Mucosa of stomach (tissue), 1 donor: Measurements from ENCODE around the gene NAPA.
A peak's percentile ranks its signal among the peaks of the same experiment; 100 is the strongest.
"Not testable (repeated sequence)": the region's sequence is repeated elsewhere in the genome, so short reads cannot be mapped to it uniquely, and the experiment has no call there.

Experiments used
- H3K27me3 ChIP-seq: one replicate; pipeline ENCODE4 v1.7.0; 2013; ENCODE audit warnings: mild to moderate bottlenecking, low read length; ENCODE audit not compliant: control insufficient read depth, insufficient read depth
- H3K36me3 ChIP-seq: one replicate; pipeline ENCODE4 v1.7.0; 2013; ENCODE audit warnings: low read length; ENCODE audit not compliant: control insufficient read depth, insufficient read depth
- H3K4me1 ChIP-seq: one replicate; pipeline ENCODE4 v1.7.0; 2013; ENCODE audit warnings: mild to moderate bottlenecking, low read length; ENCODE audit not compliant: control insufficient read depth, insufficient read depth
- H3K4me3 ChIP-seq: one replicate; pipeline ENCODE4 v1.7.0; 2013; ENCODE audit warnings: low read length
- H3K9ac ChIP-seq: one replicate; pipeline ENCODE4 v1.7.0; 2013; ENCODE audit warnings: mild to moderate bottlenecking, low read length, moderate library complexity
- H3K9me3 ChIP-seq: one replicate; pipeline ENCODE4 v1.7.0; 2013; ENCODE audit warnings: mild to moderate bottlenecking, low read length, moderate library complexity; ENCODE audit not compliant: control insufficient read depth
- donor health status: Pancreatic carcinoma.

Gene NAPA

GRCh38 chr19:47487551-47488515 is 27.0 kb downstream of the NAPA start:
- no peaks in the 10 kb centered on the region for H3K9me3 ChIP-seq
- peaks cover 20% of the 10 kb centered on the region for H3K36me3 ChIP-seq
- no peak overlapping the region for H3K9ac ChIP-seq
- peaks cover 10% of the 10 kb centered on the region for H3K4me1 ChIP-seq
- no peak overlapping the region for H3K4me3 ChIP-seq
- no peaks in the 10 kb centered on the region for H3K27me3 ChIP-seq

- Histone ChIP-seq H3K9me3 (no peaks in the 10 kb centered on the region), H3K9ac (no peak overlapping the region), H3K36me3 (peaks cover 17% of the 10 kb centered on the region), H3K4me3 (no peak overlapping the region), H3K27me3 (no peaks in the 10 kb centered on the region), H3K4me1 (peaks cover 10% of the 10 kb centered on the region)
Measured at GRCh38 chr19:47486900-47487299, 28.0 kb downstream of the NAPA start.

- H3K4me3 ChIP-seq, H3K9me3 ChIP-seq, H3K9ac ChIP-seq, H3K4me1 ChIP-seq, H3K27me3 ChIP-seq: not testable (repeated sequence)
- peaks cover 11% of the 10 kb centered on the region for H3K36me3 ChIP-seq
Measured at GRCh38 chr19:47486220-47486619, 28.6 kb downstream of the NAPA start.

- H3K36me3 ChIP-seq: peaks cover 8% of the 10 kb centered on the region
- no peak overlapping the region for H3K9ac ChIP-seq
- peaks cover 10% of the 10 kb centered on the region for H3K4me1 ChIP-seq
- H3K4me3 ChIP-seq: no peak overlapping the region
- H3K9me3 ChIP-seq: no peaks in the 10 kb centered on the region
- H3K27me3 ChIP-seq: no peaks in the 10 kb centered on the region
Measured at GRCh38 chr19:47485210-47485609, 29.7 kb downstream of the NAPA start.

- Histone ChIP-seq H3K4me1 (peaks cover 10% of the 10 kb centered on the region), H3K9me3 (no peaks in the 10 kb centered on the region), H3K36me3 (no peaks in the 10 kb centered on the region), H3K27me3 (no peaks in the 10 kb centered on the region), H3K4me3 (peak within 1 kb of the TSS; percentile 83), H3K9ac (peak within 1 kb of the TSS; percentile 90)
Measured at GRCh38 chr19:47483800-47484690, 30.8 kb downstream of the NAPA start, which contains the start of gene KPTN. TSS of gene KPTN (minus strand) at chr19:47484219. CDS start at chr19:47484160, 59 bp downstream.

GRCh38 chr19:47483200-47483599 is 31.7 kb downstream of the NAPA start:
- H3K9me3 ChIP-seq: no peaks in the 10 kb centered on the region

GRCh38 chr19:47481460-47482052 is 33.3 kb downstream of the NAPA start:
- no peak overlapping the region for H3K4me3 ChIP-seq
- H3K36me3 ChIP-seq: no peaks in the 10 kb centered on the region
- no peaks in the 10 kb centered on the region for H3K9me3 ChIP-seq
- H3K9ac ChIP-seq: no peak overlapping the region
- peaks cover 10% of the 10 kb centered on the region for H3K4me1 ChIP-seq
- H3K27me3 ChIP-seq: no peaks in the 10 kb centered on the region

More at GRCh38 chr19:47483200-47483599, 31.7 kb downstream of the NAPA start:
- Histone ChIP-seq H3K36me3 (no peaks in the 10 kb centered on the region), H3K4me3 (peak overlapping the region; percentile 83), H3K9ac (no peak overlapping the region), H3K4me1 (peaks cover 10% of the 10 kb centered on the region), H3K27me3 (no peaks in the 10 kb centered on the region)

- Histone ChIP-seq H3K36me3 (no peaks in the 10 kb centered on the region), H3K9me3 (no peaks in the 10 kb centered on the region), H3K9ac (no peak overlapping the region), H3K4me1 (peaks cover 10% of the 10 kb centered on the region), H3K4me3 (no peak overlapping the region), H3K27me3 (no peaks in the 10 kb centered on the region)
Measured at GRCh38 chr19:47480658-47481057, 34.2 kb downstream of the NAPA start.

GRCh38 chr19:47479701-47480503 is 35.0 kb downstream of the NAPA start:
- H3K4me3 ChIP-seq: no peak overlapping the region
- H3K9me3 ChIP-seq: no peaks in the 10 kb centered on the region
- no peak overlapping the region for H3K9ac ChIP-seq
- peaks cover 8% of the 10 kb centered on the region for H3K4me1 ChIP-seq
- H3K27me3 ChIP-seq: no peaks in the 10 kb centered on the region
- H3K36me3 ChIP-seq: no peaks in the 10 kb centered on the region

GRCh38 chr19:47476438-47476972 is 38.4 kb downstream of the NAPA start:
- H3K36me3 ChIP-seq: no peaks in the 10 kb centered on the region
- H3K9me3 ChIP-seq: no peaks in the 10 kb centered on the region
- H3K4me1 ChIP-seq: no peaks in the 10 kb centered on the region
- no peak overlapping the region for H3K4me3 ChIP-seq
- H3K27me3 ChIP-seq: peaks cover 10% of the 10 kb centered on the region
- no peak overlapping the region for H3K9ac ChIP-seq

- Histone ChIP-seq H3K36me3 (no peaks in the 10 kb centered on the region), H3K4me1 (no peaks in the 10 kb centered on the region), H3K9me3 (no peaks in the 10 kb centered on the region), H3K9ac (no peak overlapping the region), H3K4me3 (no peak overlapping the region), H3K27me3 (peaks cover 20% of the 10 kb centered on the region)
Measured at GRCh38 chr19:47475465-47475864, 39.4 kb downstream of the NAPA start.
